ENCODE data around the gene CYP2B6.

DNA sequence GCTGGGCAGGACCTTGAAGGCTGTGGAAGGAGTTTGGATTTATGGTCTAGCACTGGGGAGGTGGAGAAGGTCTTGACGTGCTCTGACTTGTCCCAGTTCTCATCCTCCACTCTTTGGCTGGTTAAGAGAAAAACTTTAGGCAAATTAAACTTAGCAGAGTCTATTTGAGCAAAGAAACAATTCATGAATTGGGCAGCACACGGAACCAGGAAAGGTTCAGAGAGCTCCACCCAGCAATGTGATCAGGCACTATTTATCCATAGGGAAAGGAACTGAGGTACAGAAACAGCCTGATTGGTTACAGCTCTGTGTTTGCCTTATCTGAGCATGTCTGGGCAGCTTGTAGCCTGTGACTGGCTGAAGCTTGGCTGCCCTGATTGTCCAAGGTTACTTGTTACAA is 45.4 kb upstream of the CYP2B6 start:
- TF ChIP-seq, protein P1, sequence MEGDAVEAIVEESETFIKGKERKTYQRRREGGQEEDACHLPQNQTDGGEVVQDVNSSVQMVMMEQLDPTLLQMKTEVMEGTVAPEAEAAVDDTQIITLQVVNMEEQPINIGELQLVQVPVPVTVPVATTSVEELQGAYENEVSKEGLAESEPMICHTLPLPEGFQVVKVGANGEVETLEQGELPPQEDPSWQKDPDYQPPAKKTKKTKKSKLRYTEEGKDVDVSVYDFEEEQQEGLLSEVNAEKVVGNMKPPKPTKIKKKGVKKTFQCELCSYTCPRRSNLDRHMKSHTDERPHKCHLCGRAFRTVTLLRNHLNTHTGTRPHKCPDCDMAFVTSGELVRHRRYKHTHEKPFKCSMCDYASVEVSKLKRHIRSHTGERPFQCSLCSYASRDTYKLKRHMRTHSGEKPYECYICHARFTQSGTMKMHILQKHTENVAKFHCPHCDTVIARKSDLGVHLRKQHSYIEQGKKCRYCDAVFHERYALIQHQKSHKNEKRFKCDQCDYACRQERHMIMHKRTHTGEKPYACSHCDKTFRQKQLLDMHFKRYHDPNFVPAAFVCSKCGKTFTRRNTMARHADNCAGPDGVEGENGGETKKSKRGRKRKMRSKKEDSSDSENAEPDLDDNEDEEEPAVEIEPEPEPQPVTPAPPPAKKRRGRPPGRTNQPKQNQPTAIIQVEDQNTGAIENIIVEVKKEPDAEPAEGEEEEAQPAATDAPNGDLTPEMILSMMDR (IDR thresholded peaks at IDR 0.05) = no peak
- no peak for TF ChIP-seq POLR2A (IDR thresholded peaks at IDR 0.05)
- TF ChIP-seq POLR2AphosphoS5 (IDR thresholded peaks at IDR 0.05) = no peak
- no peak for TF ChIP-seq EP300 (IDR thresholded peaks at IDR 0.05)

Data from sigmoid colon (tissue), 4 donors.